ENCODE results near the gene PRKCE.

DNA sequence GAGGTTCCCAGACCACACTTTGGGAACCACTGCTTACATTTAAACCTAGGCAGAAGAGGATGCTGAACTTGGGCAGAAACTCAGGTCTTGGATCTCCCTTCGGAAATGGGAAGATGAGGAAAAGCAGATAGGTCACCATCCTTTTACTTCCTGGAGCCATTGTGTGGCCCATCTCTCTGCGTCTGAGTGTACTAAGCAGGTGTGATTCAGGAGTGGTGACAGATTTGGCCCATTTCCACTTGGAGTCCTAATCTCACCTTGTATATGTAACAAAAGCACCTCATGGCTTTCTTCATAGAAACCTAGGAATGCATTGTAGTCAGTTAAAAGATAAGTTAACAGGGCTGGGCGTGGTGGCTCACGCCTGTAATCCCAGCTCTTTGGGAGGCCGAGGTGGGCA lies 71.0 kb downstream of the PRKCE start:
- no peak for TF ChIP-seq GATA3 (IDR thresholded peaks at IDR 0.05; ENCODE audit: low read depth, low read length)
- TF ChIP-seq GATA2 (IDR thresholded peaks at IDR 0.05; ENCODE audit: low read depth, low read length) = no peak
